Activated CD8-positive, alpha-beta memory T cell treated with anti-CD3 and anti-CD28 coated beads for 36 hours (primary cell): Measurements from ENCODE around the gene PIK3CD. TPM values are rescaled to one million over a fixed set of nuclear protein-coding genes. Genes with fewer than 3 reads are reported as not detected.
"Not testable (repeated sequence)": the region's sequence is repeated elsewhere in the genome, so short reads cannot be mapped to it uniquely, and the experiment has no call there.

Experiments
- CTCF ChIA-PET: fragments of 350-600 bp; sonication (Branson Sonifier 250); formaldehyde crosslinking; loops from one replicate; lab custom pipeline; 2021; ENCODE audit warnings: antibody characterized with exemption; lab: Charles Lee
- POLR2A ChIA-PET: fragments of 350-600 bp; sonication (Branson Sonifier 250); formaldehyde crosslinking; loops from one replicate; lab custom pipeline; 2021; ENCODE audit warnings: antibody characterized with exemption; lab: Charles Lee
- total RNA-seq, 2 experiments: library from RNA; stranded (reverse); gene quantifications; one replicate each; pipeline ENCODE4 v1.2.3, GENCODE V29; 2021

PIK3CD gene
- total RNA-seq, 2 experiments from 2014 or later: 150 to 153 TPM

DNA sequence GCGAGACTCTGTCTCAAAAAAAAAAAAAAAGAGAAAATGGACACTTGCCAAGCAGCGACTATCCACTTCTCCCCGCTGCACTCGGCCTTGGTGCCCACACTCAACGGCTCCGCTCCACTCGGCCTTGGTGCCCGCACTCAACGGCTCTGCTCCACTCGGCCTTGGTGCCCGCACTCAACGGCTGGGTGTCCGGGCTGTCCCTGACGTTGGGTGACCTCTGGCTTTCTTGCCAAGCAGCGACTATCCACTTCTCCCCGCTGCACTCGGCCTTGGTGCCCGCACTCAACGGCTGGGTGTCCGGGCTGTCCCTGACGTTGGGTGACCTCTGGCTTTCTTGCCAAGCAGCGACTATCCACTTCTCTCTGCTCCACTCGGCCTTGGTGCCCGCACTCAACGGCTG is 110.9 kb downstream of the PIK3CD start:
- CTCF ChIA-PET: not testable (repeated sequence)
- POLR2A ChIA-PET: interaction anchor here (0.7 kb wide), 1 partner anchor 11 kb away, joined by 3 read pairs; no protein-coding TSS in a partner anchor

DNA sequence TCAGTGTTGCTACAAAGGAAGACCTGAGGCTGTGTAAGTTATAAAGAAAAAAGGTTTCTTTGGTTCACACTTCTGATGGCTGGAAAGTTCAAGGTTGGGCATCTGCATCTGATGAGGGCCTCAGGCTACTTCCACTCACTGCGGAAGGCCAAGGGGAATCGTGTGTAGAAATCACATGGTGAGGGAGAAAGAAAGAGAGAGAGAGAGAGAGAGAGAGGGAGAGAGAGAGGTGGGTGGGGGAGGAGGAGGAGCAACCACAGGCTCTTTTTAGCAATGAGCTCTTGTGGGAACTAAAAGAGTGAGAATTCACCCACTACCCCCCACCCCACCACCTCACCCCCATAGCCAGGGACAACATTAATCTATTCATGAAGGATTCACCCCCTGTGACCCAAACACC is 112.4 kb downstream of the PIK3CD start:
- POLR2A ChIA-PET: no interaction called here

DNA sequence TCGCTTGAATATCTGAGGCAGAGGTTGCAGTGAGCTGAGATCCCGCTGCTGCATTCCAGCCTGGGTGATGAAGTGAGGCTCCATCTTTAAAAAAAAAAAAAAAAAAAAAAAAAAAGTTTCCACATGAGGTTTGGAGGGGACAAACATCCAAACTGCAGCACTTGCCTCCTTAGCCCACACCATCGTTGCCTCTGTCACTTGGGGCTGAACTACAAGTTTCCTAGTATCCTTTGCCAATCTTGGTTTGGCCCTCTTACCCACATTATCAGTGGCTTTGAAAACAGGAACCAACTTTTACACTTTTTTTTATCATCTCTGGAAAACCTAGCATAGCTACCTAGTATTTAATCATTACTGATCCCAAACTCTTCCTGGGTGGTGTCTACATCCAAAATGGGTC is 113.0 kb downstream of the PIK3CD start:
- POLR2A ChIA-PET: no interaction called here
- CTCF ChIA-PET: no interaction called here

More for the DNA sequence above, 112.4 kb downstream of the PIK3CD start:
- CTCF ChIA-PET: no interaction called here

DNA sequence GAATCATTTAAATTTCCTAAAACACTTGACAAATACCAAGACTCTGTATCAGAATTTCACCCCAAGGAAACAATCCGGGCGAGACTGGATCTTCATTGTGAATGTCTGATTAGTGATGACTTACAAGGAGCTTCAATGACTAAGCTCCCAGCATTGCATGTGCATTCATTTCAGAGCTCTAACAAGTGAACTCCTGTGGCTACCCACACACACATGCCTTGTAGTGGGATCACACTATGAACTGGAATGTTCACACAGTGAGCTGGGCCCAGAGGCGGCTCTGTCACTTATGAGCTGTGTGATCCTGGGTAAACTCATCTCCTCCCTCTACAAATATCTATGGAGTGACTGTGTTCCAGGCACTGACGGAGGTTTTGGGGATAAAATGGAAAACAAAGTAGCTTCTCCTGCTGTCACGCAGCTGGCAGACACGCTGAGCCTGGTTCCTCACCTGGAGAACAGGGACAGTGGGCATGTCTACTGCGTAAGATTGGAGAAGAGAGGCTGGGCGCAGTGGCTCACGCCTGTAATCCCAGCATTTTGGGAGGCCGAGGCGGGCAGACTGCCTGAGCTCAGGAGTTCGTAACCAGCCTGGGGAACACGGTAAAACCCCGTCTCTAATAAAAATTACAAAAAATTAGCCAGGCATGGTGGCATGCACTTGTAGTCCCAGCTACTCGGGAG is 115.4 kb downstream of the PIK3CD start:
- POLR2A ChIA-PET: no interaction called here
- CTCF ChIA-PET: interaction anchor here (0.6 to 1.4 kb wide), 3 partner anchors 18 to 1019 kb away, joined by 3 to 4 read pairs (median 3); no protein-coding TSS in a partner anchor

DNA sequence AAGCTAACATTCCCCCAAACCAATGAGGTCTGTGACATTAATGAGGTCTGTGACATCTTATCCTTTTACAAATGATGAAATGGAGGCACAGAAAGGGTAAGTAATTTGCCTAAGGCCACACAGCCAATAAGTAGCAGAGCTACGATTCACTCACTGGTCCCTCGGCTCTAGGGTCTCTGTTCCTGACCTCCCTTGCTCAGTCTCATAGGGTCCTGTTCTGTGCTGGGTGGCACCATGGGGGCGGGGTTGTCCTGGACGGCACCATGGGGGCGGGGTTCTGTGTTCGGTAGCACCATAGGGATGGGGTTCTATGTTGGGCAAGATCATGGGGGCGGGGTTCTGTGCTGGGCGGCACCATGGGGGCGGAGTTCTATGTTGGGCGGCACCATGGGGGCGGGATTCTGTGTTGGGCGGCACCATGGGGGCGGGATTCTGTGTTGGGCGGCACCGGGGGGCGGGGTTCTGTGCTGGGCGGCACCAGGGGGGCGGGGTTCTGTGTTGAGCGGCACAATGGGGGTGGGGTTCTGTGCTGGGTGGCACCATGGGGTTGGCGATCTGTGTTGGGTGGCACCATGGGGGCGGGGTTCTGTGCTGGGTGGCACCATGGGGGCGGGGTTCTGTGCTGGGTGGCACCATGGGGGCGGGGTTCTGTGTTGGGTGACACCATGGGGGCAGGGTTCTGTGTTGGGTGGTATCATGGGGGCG is 116.6 kb downstream of the PIK3CD start:
- CTCF ChIA-PET: interaction anchor here (0.6 kb wide), 1 partner anchor 642 kb away, joined by 3 read pairs; no protein-coding TSS in a partner anchor

DNA sequence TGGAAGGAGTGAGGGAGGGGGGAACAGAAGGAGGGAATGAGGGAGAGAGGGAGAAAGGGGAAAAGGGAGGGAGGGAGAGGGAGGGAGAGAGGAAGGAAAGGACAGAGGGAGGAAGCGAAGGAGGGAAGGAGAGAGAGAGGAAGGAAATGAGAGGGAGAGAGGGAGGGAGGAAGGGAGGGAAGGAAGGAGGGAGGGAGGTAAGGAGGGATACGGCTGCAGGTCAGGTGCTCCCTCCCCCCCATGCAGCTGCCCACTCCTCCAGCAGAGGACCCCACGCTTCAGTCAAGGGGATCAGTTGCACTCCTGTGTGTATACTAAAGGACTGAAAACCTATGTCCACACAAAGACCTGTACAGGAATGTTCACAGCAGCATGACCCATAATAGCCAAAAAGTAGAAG is 117.5 kb downstream of the PIK3CD start:
- POLR2A ChIA-PET: no interaction called here
- CTCF ChIA-PET: no interaction called here

More for the DNA sequence above, 116.6 kb downstream of the PIK3CD start:
- POLR2A ChIA-PET: no interaction called here

DNA sequence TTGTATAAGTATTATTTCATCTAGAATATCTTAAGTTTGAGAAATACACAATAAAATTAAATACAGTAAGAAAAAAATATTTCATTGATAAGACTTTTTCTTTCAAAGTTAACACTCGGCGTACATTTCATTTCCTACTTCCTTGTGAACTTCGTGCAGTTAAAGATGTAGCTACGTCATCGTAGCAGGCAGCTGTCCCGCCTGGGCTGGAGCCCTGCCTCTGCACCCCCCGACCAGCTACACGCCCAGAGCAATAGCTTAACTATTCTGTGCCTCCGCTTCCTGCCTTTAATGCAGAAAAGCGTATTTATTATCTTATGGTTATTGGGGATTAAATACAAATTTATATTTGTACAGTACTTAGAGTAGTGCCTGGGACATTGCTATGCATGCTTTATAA is 118.8 kb downstream of the PIK3CD start:
- POLR2A ChIA-PET: no interaction called here
- CTCF ChIA-PET: no interaction called here

DNA sequence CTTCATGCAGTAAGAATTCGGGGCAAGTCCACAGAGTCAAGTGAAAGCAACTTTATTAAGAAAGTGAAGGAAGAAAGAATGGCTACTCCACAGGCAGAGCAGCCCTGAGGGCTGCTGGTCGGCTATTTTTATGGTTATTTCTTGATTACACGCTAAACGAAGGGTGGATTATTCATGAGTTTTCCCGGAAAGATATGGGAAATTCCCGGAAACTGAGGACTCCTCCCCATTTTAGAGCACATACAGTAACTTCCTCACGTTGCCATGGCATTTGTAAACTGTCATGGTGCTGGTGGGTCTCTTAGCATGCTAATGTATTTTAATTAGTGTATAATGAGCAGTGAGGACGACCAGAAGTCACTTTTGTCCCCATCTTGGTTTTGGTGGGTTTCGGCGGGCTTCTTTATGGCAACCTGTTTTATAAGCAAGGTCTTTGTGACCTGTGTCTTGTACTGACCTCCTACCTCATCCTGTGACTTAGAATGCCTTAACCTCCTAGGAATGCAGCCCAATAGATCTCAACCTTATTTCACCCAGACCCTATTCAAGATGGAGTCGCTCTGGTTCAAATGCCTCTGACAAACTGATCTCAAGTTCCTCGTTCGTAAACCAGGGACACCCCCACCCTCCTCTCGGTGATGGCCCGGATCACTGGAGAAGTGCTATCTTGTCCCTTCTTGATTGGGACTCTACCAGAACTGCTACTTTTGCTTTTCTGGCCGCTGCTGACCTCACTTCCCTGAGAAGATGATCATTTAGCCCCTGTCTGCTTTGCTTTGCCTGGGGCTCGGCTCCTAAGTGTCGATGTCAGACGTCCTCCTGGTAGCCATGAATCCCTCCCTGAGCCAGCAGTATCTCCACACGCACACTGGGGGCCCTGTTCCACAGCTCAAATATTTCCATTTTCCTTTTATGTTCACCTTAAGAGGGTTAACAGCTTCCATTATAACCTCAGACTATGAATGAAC is 123.5 kb downstream of the PIK3CD start:
- CTCF ChIA-PET: interaction anchor here (0.6 to 1.0 kb wide), 2 partner anchors 10 to 157 kb away, joined by 3 read pairs; no protein-coding TSS in a partner anchor
- POLR2A ChIA-PET: no interaction called here

DNA sequence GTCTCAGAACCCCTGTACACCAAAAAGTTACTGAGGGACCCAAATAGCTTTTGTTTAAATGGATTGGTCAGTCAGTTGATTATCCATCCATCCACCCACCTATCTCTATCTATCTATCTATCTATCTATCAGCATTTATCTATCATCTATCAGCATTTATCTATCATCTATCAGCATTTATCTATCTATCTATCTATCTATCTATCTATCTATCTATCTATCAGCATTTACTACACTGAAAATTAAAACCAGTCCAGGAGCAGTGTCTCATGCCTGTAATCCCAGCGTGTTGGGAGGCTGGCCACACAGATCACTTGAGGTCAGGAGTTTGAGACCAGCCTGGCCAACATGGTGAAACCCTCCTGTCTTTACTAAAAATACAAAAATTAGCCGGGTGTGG is 125.2 kb downstream of the PIK3CD start:
- ChIA-PET POLR2A (no interaction called here), CTCF (interaction anchor here (0.7 kb wide), 2 partner anchors 157 to 162 kb away, joined by 3 read pairs; no protein-coding TSS in a partner anchor)

Other genes starting within 250 kb of the PIK3CD start
- gene SLC25A33, start 112.3 kb upstream of the PIK3CD start, total RNA-seq: 10 to 100 TPM; 12.9 to 13.7 TPM
- gene TMEM201, start 62.8 kb upstream of the PIK3CD start, total RNA-seq: 10 to 100 TPM; 34.9 to 35.6 TPM
- 10 to 100 TPM; 38.8 to 40.8 TPM for gene CLSTN1, start 172.2 kb downstream of the PIK3CD start, total RNA-seq